Trophoblast cell (in vitro differentiated cells and primary cell): ENCODE data around the gene PBXIP1.
"Not testable (repeated sequence)": the region's sequence is repeated elsewhere in the genome, so short reads cannot be mapped to it uniquely, and the experiment has no call there.

ENCODE experiments used
- DNase-seq, 2 donors: peaks; one replicate each; pipeline ENCODE4 v3.0.0-alpha.2; 2016
- H2AFZ ChIP-seq: 2 replicates; pipeline ENCODE4 v1.6.1; 2013; ENCODE audit warnings: low read length, moderate library complexity, mild to moderate bottlenecking; ENCODE audit not compliant: insufficient read depth, poor library complexity
- H2AK5ac ChIP-seq: 2 replicates; pipeline ENCODE4 v1.6.1; 2013; ENCODE audit warnings: mild to moderate bottlenecking, low read length
- H2BK120ac ChIP-seq: 2 replicates; pipeline ENCODE4 v1.6.1; 2013; ENCODE audit warnings: low read length, mild to moderate bottlenecking, moderate library complexity; ENCODE audit not compliant: insufficient read depth, poor library complexity
- H2BK12ac ChIP-seq: 2 replicates; pipeline ENCODE4 v1.6.1; 2013; ENCODE audit warnings: mild to moderate bottlenecking, low read length, moderate library complexity
- H2BK5ac ChIP-seq: 2 replicates; pipeline ENCODE4 v1.6.1; 2013; ENCODE audit warnings: low read length, low read depth, moderate library complexity, mild to moderate bottlenecking; ENCODE audit not compliant: poor library complexity
- H3K14ac ChIP-seq: 2 replicates; pipeline ENCODE4 v1.6.1; 2013; ENCODE audit warnings: mild to moderate bottlenecking, low read length
- H3K18ac ChIP-seq: 2 replicates; pipeline ENCODE4 v1.6.1; 2013; ENCODE audit warnings: mild to moderate bottlenecking, low read length
- H3K23ac ChIP-seq: 2 replicates; pipeline ENCODE4 v1.6.1; 2013; ENCODE audit warnings: low read length
- H3K27ac ChIP-seq: 2 replicates; pipeline ENCODE4 v1.5.1; 2013; ENCODE audit warnings: low read depth, mild to moderate bottlenecking, inconsistent platforms, low read length, moderate library complexity
- H3K27me3 ChIP-seq: 2 replicates; pipeline ENCODE4 v1.6.1; 2013; ENCODE audit warnings: inconsistent platforms, mild to moderate bottlenecking, low read length, moderate library complexity; ENCODE audit not compliant: insufficient read depth
- H3K36me3 ChIP-seq, 2 experiments: 1 replicate in 1 of 2; 2 replicates in 1 of 2; pipeline ENCODE4 v1.6.1; 2013; ENCODE audit warnings: low read length in 2 of 2, mild to moderate bottlenecking in 2 of 2, moderate library complexity in 1 of 2; ENCODE audit not compliant: insufficient read depth in 2 of 2, control insufficient read depth in 1 of 2
- H3K4ac ChIP-seq: 2 replicates; pipeline ENCODE4 v1.6.1; 2013; ENCODE audit warnings: low read depth, mild to moderate bottlenecking, low read length, moderate library complexity
- H3K4me1 ChIP-seq, 2 experiments: 1 replicate in 1 of 2; 2 replicates in 1 of 2; pipeline ENCODE4 v1.6.1; 2013; ENCODE audit warnings: low read length in 2 of 2, mild to moderate bottlenecking in 2 of 2, moderate library complexity in 1 of 2; ENCODE audit not compliant: insufficient read depth in 2 of 2, control insufficient read depth in 1 of 2
- H3K4me2 ChIP-seq: 2 replicates; pipeline ENCODE4 v1.6.1; 2013; ENCODE audit warnings: inconsistent platforms, mild to moderate bottlenecking, low read length, moderate library complexity
- H3K4me3 ChIP-seq: 2 replicates; pipeline ENCODE4 v1.5.1; 2013; ENCODE audit warnings: mild to moderate bottlenecking, low read depth, low read length, inconsistent platforms
- H3K79me1 ChIP-seq: one replicate; pipeline ENCODE4 v1.6.1; 2013; ENCODE audit warnings: low read length
- H3K79me2 ChIP-seq: 2 replicates; pipeline ENCODE4 v1.6.1; 2013; ENCODE audit warnings: low read length, mild to moderate bottlenecking; ENCODE audit not compliant: control insufficient read depth, insufficient read depth, poor library complexity
- H3K9ac ChIP-seq: 2 replicates; pipeline ENCODE4 v1.6.1; 2013; ENCODE audit warnings: mild to moderate bottlenecking, low read length
- H3K9me3 ChIP-seq: 2 replicates; pipeline ENCODE4 v1.6.1; 2013; ENCODE audit warnings: low read depth, mild to moderate bottlenecking, control low read depth, inconsistent platforms, low read length; ENCODE audit not compliant: insufficient read depth
- H4K12ac ChIP-seq: 2 replicates; pipeline ENCODE4 v1.6.1; 2013; ENCODE audit warnings: low read depth, mild to moderate bottlenecking, low read length, moderate library complexity
- H4K8ac ChIP-seq: 2 replicates; pipeline ENCODE4 v1.6.1; 2013; ENCODE audit warnings: low read depth, mild to moderate bottlenecking, low read length, moderate library complexity
- H4K91ac ChIP-seq: one replicate; pipeline ENCODE4 v1.6.1; 2013; ENCODE audit warnings: low read depth, mild to moderate bottlenecking, low read length, moderate library complexity
- WGBS: extraction: QIAGEN DNeasy Blood & Tissue Kit; methylation state at CpG from one replicate; pipeline ENCODE4 v1.1.7; 2013; ENCODE audit warnings: missing lambda C conversion rate; ENCODE audit not compliant: insufficient read length, insufficient coverage; ENCODE audit errors: extremely low coverage; 5-methylcytosine and 5-hydroxymethylcytosine counted together

Gene PBXIP1

GRCh38 chr1:154978360-154978759 is 22.5 kb upstream of the PBXIP1 start:
- Histone ChIP-seq H3K4me3 (no peak overlapping the region), H3K79me2 (peaks cover 10% of the 10 kb centered on the region), H4K8ac (no peak overlapping the region), H3K9ac (no peak overlapping the region), H3K27me3 (no peaks in the 10 kb centered on the region), H3K79me1 (peaks cover 12% of the 10 kb centered on the region), H3K23ac (no peak overlapping the region), H3K9me3 (no peaks in the 10 kb centered on the region), H2AFZ (no peak overlapping the region), H4K91ac (no peak overlapping the region), H2BK12ac (no peak overlapping the region), H2BK120ac (no peak overlapping the region), H3K4me1 (peaks cover 0 to 1% of the 10 kb centered on the region in 2 experiments), H3K18ac (no peak overlapping the region), H3K4me2 (no peak overlapping the region), H2BK5ac (no peak overlapping the region), H3K14ac (no peak overlapping the region), H3K27ac (no peak overlapping the region), H2AK5ac (no peak overlapping the region), H3K36me3 (peaks cover 7 to 8% of the 10 kb centered on the region in 2 experiments), H4K12ac (no peak overlapping the region), H3K4ac (no peak overlapping the region)
- WGBS = no CpG with 5 or more reads among the region's 3 CpGs
- no peak for DNase-seq

GRCh38 chr1:154977762-154978161 is 21.9 kb upstream of the PBXIP1 start:
- not testable (repeated sequence) for H4K8ac ChIP-seq, H3K23ac ChIP-seq, H3K18ac ChIP-seq, H3K27me3 ChIP-seq, H3K4me1 ChIP-seq, H3K4ac ChIP-seq, H3K9me3 ChIP-seq, H2BK12ac ChIP-seq, H3K27ac ChIP-seq, H4K12ac ChIP-seq, H2AFZ ChIP-seq, H2AK5ac ChIP-seq, H2BK5ac ChIP-seq, H3K9ac ChIP-seq, H3K4me2 ChIP-seq, H3K14ac ChIP-seq, H3K4me3 ChIP-seq, H3K36me3 ChIP-seq, H4K91ac ChIP-seq, DNase-seq, H2BK120ac ChIP-seq
- no CpG with 5 or more reads among the region's 3 CpGs for WGBS
- Histone ChIP-seq H3K79me2 (peaks cover 12% of the 10 kb centered on the region), H3K79me1 (peaks cover 16% of the 10 kb centered on the region)

GRCh38 chr1:154975409-154976059 is 19.6 kb upstream of the PBXIP1 start:
- no peak overlapping the region for H2AFZ ChIP-seq
- peak; percentile 15 to 49 for DNase-seq
- no peak overlapping the region for H2BK12ac ChIP-seq

GRCh38 chr1:154974808-154975408 is 19.0 kb upstream of the PBXIP1 start:
- Histone ChIP-seq H3K36me3 (peaks cover 2 to 6% of the 10 kb centered on the region in 2 experiments), H3K4me3 (peak overlapping the region; percentile 80), H3K4me2 (peak overlapping the region; percentile 91), H3K23ac (no peak overlapping the region), H2BK5ac (peak overlapping the region; percentile 81), H3K27me3 (no peaks in the 10 kb centered on the region), H2AFZ (no peak overlapping the region), H2BK12ac (no peak overlapping the region), H3K14ac (peak overlapping the region; percentile 45), H3K4me1 (peaks cover 15 to 22% of the 10 kb centered on the region in 2 experiments), H2AK5ac (no peak overlapping the region), H3K27ac (peak overlapping the region; percentile 94), H3K4ac (no peak overlapping the region), H2BK120ac (peak overlapping the region; percentile 88), H4K91ac (peak overlapping the region; percentile 79), H4K12ac (no peak overlapping the region), H3K9ac (peak overlapping the region; percentile 85), H4K8ac (peak overlapping the region; percentile 86), H3K9me3 (no peaks in the 10 kb centered on the region), H3K79me1 (peaks cover 36% of the 10 kb centered on the region), H3K79me2 (peaks cover 22% of the 10 kb centered on the region), H3K18ac (no peak overlapping the region)
- DNase-seq = peak; percentile 97 to 100
- no CpG with 5 or more reads among the region's 30 CpGs for WGBS

More at GRCh38 chr1:154975409-154976059, 19.6 kb upstream of the PBXIP1 start:
- peaks cover 6% of the 10 kb centered on the region in 2 experiments for H3K36me3 ChIP-seq
- H2BK5ac ChIP-seq = peak overlapping the region; percentile 53
- H3K23ac ChIP-seq = no peak overlapping the region
- no CpG with 5 or more reads among the region's 24 CpGs for WGBS
- H3K4me2 ChIP-seq = peak overlapping the region; percentile 91
- peak overlapping the region; percentile 92 for H2AK5ac ChIP-seq
- peaks cover 11 to 16% of the 10 kb centered on the region in 2 experiments for H3K4me1 ChIP-seq
- peaks cover 17% of the 10 kb centered on the region for H3K79me2 ChIP-seq
- peak overlapping the region; percentile 88 for H2BK120ac ChIP-seq
- H3K27ac ChIP-seq = peak overlapping the region; percentile 94
- peak overlapping the region; percentile 28 for H4K12ac ChIP-seq
- peak overlapping the region; percentile 86 for H3K14ac ChIP-seq
- peak overlapping the region; percentile 79 for H4K91ac ChIP-seq
- H3K4ac ChIP-seq = peak overlapping the region; percentile 89
- H3K27me3 ChIP-seq = no peaks in the 10 kb centered on the region
- H3K4me3 ChIP-seq = peak overlapping the region; percentile 80
- H3K18ac ChIP-seq = peak overlapping the region; percentile 89
- peak overlapping the region; percentile 85 for H3K9ac ChIP-seq
- H3K79me1 ChIP-seq = peaks cover 30% of the 10 kb centered on the region
- no peaks in the 10 kb centered on the region for H3K9me3 ChIP-seq
- H4K8ac ChIP-seq = peak overlapping the region; percentile 86
